Stimulated activated CD8-positive, alpha-beta memory T cell treated with anti-CD3 and anti-CD28 coated beads, Interleukin-12 subunit alpha, Interleukin-12 subunit beta, amount 100 ng/mL, for 1 hour (primary cell): ENCODE results near the gene DNAL4.

Experiments used
- DNase-seq: peaks from one replicate; pipeline ENCODE4 v3.0.0-alpha.2; 2020; ENCODE audit warnings: low read depth

Gene DNAL4

GRCh38 chr22:38740116-38740723 lies 53.7 kb downstream of the DNAL4 start:
- DNase-seq, result no peak

GRCh38 chr22:38739300-38740055 lies 54.5 kb downstream of the DNAL4 start:
- DNase-seq, result no peak

- DNase-seq, result no peak
Observed at GRCh38 chr22:38738475-38739070, 55.4 kb downstream of the DNAL4 start.

- DNase-seq, result no peak
Observed at GRCh38 chr22:38737302-38738060, 56.5 kb downstream of the DNAL4 start.

- no peak for DNase-seq
Observed at GRCh38 chr22:38736257-38736570, 57.7 kb downstream of the DNAL4 start.

GRCh38 chr22:38735465-38736256 lies 58.3 kb downstream of the DNAL4 start:
- no peak for DNase-seq

- no peak for DNase-seq
Observed at GRCh38 chr22:38735126-38735464, 58.8 kb downstream of the DNAL4 start.

- DNase-seq, result no peak
Observed at GRCh38 chr22:38734421-38735100, 59.4 kb downstream of the DNAL4 start.

- DNase-seq, result no peak
Observed at GRCh38 chr22:38733724-38734381, 60.1 kb downstream of the DNAL4 start.

- DNase-seq, result peak; percentile 27
Observed at GRCh38 chr22:38733329-38733723, 60.6 kb downstream of the DNAL4 start.

GRCh38 chr22:38732251-38732815 lies 61.6 kb downstream of the DNAL4 start:
- DNase-seq, result no peak

- DNase-seq, result no peak
Observed at GRCh38 chr22:38731703-38732161, 62.2 kb downstream of the DNAL4 start.

- DNase-seq, result no peak
Observed at GRCh38 chr22:38730411-38730871, 63.5 kb downstream of the DNAL4 start.

GRCh38 chr22:38729946-38730345 lies 64.0 kb downstream of the DNAL4 start:
- no peak for DNase-seq

GRCh38 chr22:38728871-38729796 lies 64.8 kb downstream of the DNAL4 start:
- no peak for DNase-seq
